Activated naive CD4-positive, alpha-beta T cell treated with anti-CD3 and anti-CD28 coated beads, Interleukin-2, amount 50 U/mL, for 24 hours (primary cell): Measurements from ENCODE around the gene CHMP2A.
"Not testable (repeated sequence)": the region's sequence is repeated elsewhere in the genome, so short reads cannot be mapped to it uniquely, and the experiment has no call there.

ENCODE experiments used
- H3K27ac Mint-ChIP-seq: one replicate; pipeline ENCODE4 v1.8.0; 2021; ENCODE audit warnings: mild to moderate bottlenecking, mixed read lengths
- H3K27me3 Mint-ChIP-seq: one replicate; pipeline ENCODE4 v1.8.0; 2021; ENCODE audit warnings: mixed read lengths
- H3K36me3 Mint-ChIP-seq: one replicate; pipeline ENCODE4 v1.8.0; 2021; ENCODE audit warnings: mixed read lengths
- H3K4me1 Mint-ChIP-seq: one replicate; pipeline ENCODE4 v1.8.0; 2021; ENCODE audit warnings: mixed read lengths
- H3K4me3 Mint-ChIP-seq: one replicate; pipeline ENCODE4 v1.8.0; 2021; ENCODE audit warnings: mild to moderate bottlenecking, mixed read lengths
- H3K9me3 Mint-ChIP-seq: one replicate; pipeline ENCODE4 v1.8.0; 2021; ENCODE audit warnings: mixed read lengths

The CHMP2A gene

GRCh38 chr19:58514564-58515022 is 40.3 kb downstream of the CHMP2A start:
- Mint-ChIP-seq H3K4me3 (peak overlapping the region; percentile 90), H3K9me3 (no peaks in the 10 kb centered on the region), H3K4me1 (peaks cover 44% of the 10 kb centered on the region), H3K27ac (peak overlapping the region; percentile 80), H3K27me3 (no peaks in the 10 kb centered on the region), H3K36me3 (peaks cover 6% of the 10 kb centered on the region)

GRCh38 chr19:58513694-58514563 is 41.0 kb downstream of the CHMP2A start:
- Mint-ChIP-seq H3K4me1 (peaks cover 40% of the 10 kb centered on the region), H3K27me3 (no peaks in the 10 kb centered on the region), H3K36me3 (peaks cover 6% of the 10 kb centered on the region), H3K4me3 (peak overlapping the region; percentile 90), H3K9me3 (no peaks in the 10 kb centered on the region), H3K27ac (peak overlapping the region; percentile 95)

GRCh38 chr19:58513213-58513693 is 41.7 kb downstream of the CHMP2A start:
- H3K27me3 Mint-ChIP-seq: no peaks in the 10 kb centered on the region
- no peak overlapping the region for H3K27ac Mint-ChIP-seq
- peaks cover 34% of the 10 kb centered on the region for H3K4me1 Mint-ChIP-seq
- no peaks in the 10 kb centered on the region for H3K9me3 Mint-ChIP-seq
- peak overlapping the region; percentile 59 for H3K4me3 Mint-ChIP-seq
- peaks cover 6% of the 10 kb centered on the region for H3K36me3 Mint-ChIP-seq

GRCh38 chr19:58511353-58512208 is 43.3 kb downstream of the CHMP2A start, which contains the start of gene SLC27A5:
SLC27A5 (minus strand) TSS chr19:58511992; CDS start chr19:58511955, 37 bp downstream.
- H3K4me3 Mint-ChIP-seq: no peak within 1 kb of the TSS
- H3K9me3 Mint-ChIP-seq: no peaks in the 10 kb centered on the region
- peaks cover 23% of the 10 kb centered on the region for H3K4me1 Mint-ChIP-seq
- H3K36me3 Mint-ChIP-seq: peaks cover 9% of the 10 kb centered on the region
- H3K27me3 Mint-ChIP-seq: no peaks in the 10 kb centered on the region
- H3K27ac Mint-ChIP-seq: no peak within 1 kb of the TSS

- Mint-ChIP-seq H3K36me3 (peaks cover 5% of the 10 kb centered on the region), H3K9me3 (no peaks in the 10 kb centered on the region), H3K27ac (no peak overlapping the region), H3K4me1 (peaks cover 14% of the 10 kb centered on the region), H3K4me3 (no peak overlapping the region), H3K27me3 (no peaks in the 10 kb centered on the region)
Measured at GRCh38 chr19:58510084-58510862, 44.6 kb downstream of the CHMP2A start.

- Mint-ChIP-seq H3K27ac (no peak overlapping the region), H3K9me3 (no peaks in the 10 kb centered on the region), H3K4me1 (peaks cover 11% of the 10 kb centered on the region), H3K27me3 (no peaks in the 10 kb centered on the region), H3K4me3 (no peak overlapping the region), H3K36me3 (peaks cover 5% of the 10 kb centered on the region)
Measured at GRCh38 chr19:58509731-58510083, 45.2 kb downstream of the CHMP2A start.

GRCh38 chr19:58507602-58508223 is 47.2 kb downstream of the CHMP2A start:
- not testable (repeated sequence) for H3K27ac Mint-ChIP-seq, H3K27me3 Mint-ChIP-seq, H3K9me3 Mint-ChIP-seq, H3K36me3 Mint-ChIP-seq, H3K4me3 Mint-ChIP-seq, H3K4me1 Mint-ChIP-seq
